Esophagus (tissue), 2 donors: ENCODE results near the gene SELENOF. TPM values are rescaled to one million over a fixed set of nuclear protein-coding genes. Genes with fewer than 3 reads are reported as not detected.
A peak's percentile ranks its signal among the peaks of the same experiment; 100 is the strongest.

Experiments used
- H3K27ac ChIP-seq, 2 donors: one replicate each; pipeline ENCODE4 v1.5.1; 2013; ENCODE audit warnings: low read depth in 2 of 2, mild to moderate bottlenecking in 2 of 2, inconsistent platforms in 1 of 2, low read length in 1 of 2, moderate library complexity in 1 of 2
- H3K27me3 ChIP-seq, 2 donors: one replicate each; pipeline ENCODE4 v1.6.1; 2013; ENCODE audit warnings: low read length in 2 of 2, control low read depth in 1 of 2, mild to moderate bottlenecking in 1 of 2; ENCODE audit not compliant: insufficient read depth in 2 of 2, control insufficient read depth in 1 of 2
- H3K36me3 ChIP-seq, 2 donors: one replicate each; pipeline ENCODE4 v1.6.1; 2013; ENCODE audit warnings: low read length in 1 of 2; ENCODE audit not compliant: control insufficient read depth in 2 of 2, insufficient read depth in 2 of 2
- H3K4me1 ChIP-seq, 2 donors: one replicate each; pipeline ENCODE4 v1.6.1; 2013; ENCODE audit warnings: low read length in 1 of 2; ENCODE audit not compliant: control insufficient read depth in 2 of 2, insufficient read depth in 2 of 2
- H3K4me3 ChIP-seq, 2 donors: one replicate each; pipeline ENCODE4 v1.5.1; 2013; ENCODE audit warnings: low read length in 2 of 2, mild to moderate bottlenecking in 2 of 2, low read depth in 1 of 2, moderate library complexity in 1 of 2
- H3K9me3 ChIP-seq, 2 donors: one replicate each; pipeline ENCODE4 v1.6.1; 2013; ENCODE audit warnings: mild to moderate bottlenecking in 2 of 2, low read depth in 1 of 2, low read length in 1 of 2, moderate library complexity in 1 of 2; ENCODE audit not compliant: control insufficient read depth in 2 of 2, insufficient read depth in 1 of 2
- WGBS, 2 donors: extraction: QIAGEN DNeasy Blood & Tissue Kit; methylation state at CpG; one replicate each; pipeline ENCODE4 v1.1.7; 2013; 5-methylcytosine and 5-hydroxymethylcytosine counted together
- polyA plus RNA-seq, 2 donors: library from polyadenylated mRNA; stranded (reverse); fragments of 200-250 nt; gene quantifications; one replicate each; pipeline ENCODE4 v1.2.3, GENCODE V29; 2013
- donor health status: healthy with polysubstance abuse.
- donor health status: Bipolar disorder and iron deficiency.

SELENOF gene
- 10 to 100 TPM; 44.4 to 64.9 TPM for polyA plus RNA-seq

DNA sequence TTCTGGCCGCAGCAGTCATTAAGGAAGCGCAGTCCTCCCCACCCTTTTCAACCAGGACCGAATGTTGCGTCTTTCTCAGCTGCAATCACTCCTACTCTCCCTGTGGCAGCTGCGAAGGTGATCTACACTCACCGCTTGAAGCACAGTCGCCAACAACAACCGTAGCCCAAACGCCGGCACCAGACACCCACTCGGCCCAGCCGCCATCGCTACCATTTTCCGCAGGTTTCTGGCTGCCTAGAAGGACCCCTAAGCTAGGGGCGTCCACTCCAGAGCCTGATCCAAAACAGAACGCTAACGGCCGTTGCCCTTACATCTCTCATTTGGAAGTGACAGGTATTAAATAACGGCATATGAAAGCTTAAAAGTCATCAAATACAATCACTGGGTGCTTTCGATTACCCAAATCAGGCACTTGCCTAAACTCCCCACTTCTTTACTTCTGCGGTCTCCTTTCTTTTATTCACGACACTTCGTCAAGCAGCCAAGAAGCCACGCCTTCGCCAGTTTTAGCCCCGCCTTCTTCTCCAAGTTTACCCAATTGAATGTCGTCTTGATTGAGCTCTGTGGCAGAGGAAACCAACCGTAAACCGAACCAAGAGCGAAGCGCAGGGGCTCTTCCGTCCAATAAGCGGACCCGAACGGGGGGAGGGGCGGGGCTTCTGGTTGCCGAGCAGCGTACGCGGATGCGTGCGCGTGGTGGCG, at the start of gene SELENOF:
Gene SELENOF (minus strand): TSS at position 231 of the 705 bp plus-strand sequence. CDS start 15 bp downstream, at position 216.
- Histone ChIP-seq H3K27ac (peak within 1 kb of the TSS; percentile 91 to 93), H3K36me3 (no peaks in the 10 kb centered on the region), H3K4me1 (peaks cover 0 to 3% of the 10 kb centered on the region in 2 donors), H3K4me3 (peak within 1 kb of the TSS; percentile 96 to 99), H3K27me3 (no peaks in the 10 kb centered on the region), H3K9me3 (no peaks in the 10 kb centered on the region)
- WGBS, 2 donors: 0 to 1% methylated on average over 44 of the region's 44 CpGs

- Histone ChIP-seq H3K27me3 (no peaks in the 10 kb centered on the region), H3K4me1 (no peaks in the 10 kb centered on the region), H3K4me3 (no peak overlapping the region), H3K27ac (no peak overlapping the region), H3K9me3 (no peaks in the 10 kb centered on the region), H3K36me3 (no peaks in the 10 kb centered on the region)
These were observed 46.6 kb upstream of the SELENOF start for GRCh38 chr1:86960548-86960947.

- Histone ChIP-seq H3K27me3 (no peaks in the 10 kb centered on the region), H3K4me1 (no peaks in the 10 kb centered on the region), H3K36me3 (no peaks in the 10 kb centered on the region), H3K4me3 (no peak overlapping the region), H3K27ac (no peak overlapping the region), H3K9me3 (no peaks in the 10 kb centered on the region)
These were observed 43.3 kb upstream of the SELENOF start for GRCh38 chr1:86957221-86957620.

- Histone ChIP-seq H3K4me3 (no peak overlapping the region), H3K27me3 (no peaks in the 10 kb centered on the region), H3K9me3 (no peaks in the 10 kb centered on the region)
These were observed 42.3 kb upstream of the SELENOF start for GRCh38 chr1:86956221-86956620.

DNA sequence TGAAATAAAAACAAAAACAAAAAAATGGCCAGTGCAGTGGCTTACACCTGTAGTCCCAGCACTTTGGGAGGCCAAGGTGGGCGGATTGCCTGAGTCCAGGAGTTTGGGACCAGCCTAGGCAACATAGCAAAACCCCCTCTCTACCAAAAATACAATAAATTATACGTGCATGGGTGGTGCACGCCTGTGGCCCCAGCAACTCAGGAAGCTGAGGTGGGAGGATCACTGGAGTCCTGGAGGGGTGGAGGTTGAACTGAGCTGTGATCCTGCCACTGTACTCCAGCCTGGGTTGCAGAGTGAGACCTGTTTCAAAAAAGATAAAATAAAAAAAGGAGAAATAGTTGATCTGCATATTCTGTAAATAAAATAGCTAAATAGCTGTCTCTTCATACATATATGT, 41.8 kb upstream of the SELENOF start:
- H3K4me3 ChIP-seq: no peak overlapping the region
- H3K9me3 ChIP-seq: no peaks in the 10 kb centered on the region
- 89 to 91% methylated on average over 3 of the region's 3 CpGs for WGBS, 2 donors
- no peaks in the 10 kb centered on the region for H3K27me3 ChIP-seq
- no peaks in the 10 kb centered on the region for H3K4me1 ChIP-seq
- H3K27ac ChIP-seq: no peak overlapping the region
- no peaks in the 10 kb centered on the region for H3K36me3 ChIP-seq

More at GRCh38 chr1:86956221-86956620, 42.3 kb upstream of the SELENOF start:
- H3K36me3 ChIP-seq: no peaks in the 10 kb centered on the region
- no peaks in the 10 kb centered on the region for H3K4me1 ChIP-seq
- H3K27ac ChIP-seq: no peak overlapping the region

DNA sequence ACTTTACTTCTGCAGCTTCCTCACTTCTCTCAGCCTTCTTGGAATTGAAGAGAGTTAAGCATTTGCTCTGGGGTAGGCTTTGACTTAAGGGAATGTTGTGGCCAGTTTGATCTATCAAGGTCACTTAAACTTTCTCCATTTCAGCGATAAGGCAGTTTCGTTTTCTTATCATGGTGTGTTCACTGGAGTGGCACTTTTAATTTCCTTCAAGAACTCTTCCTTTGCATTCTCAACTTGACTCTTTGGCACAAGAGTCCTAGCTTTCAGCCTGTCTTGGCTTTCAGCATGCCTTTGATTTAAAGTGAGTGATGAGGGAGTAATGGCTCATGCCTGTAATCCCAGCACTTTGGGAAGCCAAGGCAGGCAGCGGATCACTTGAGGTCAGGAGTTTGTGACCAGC, 39.2 kb upstream of the SELENOF start:
- no peaks in the 10 kb centered on the region for H3K27me3 ChIP-seq
- H3K4me1 ChIP-seq: no peaks in the 10 kb centered on the region

DNA sequence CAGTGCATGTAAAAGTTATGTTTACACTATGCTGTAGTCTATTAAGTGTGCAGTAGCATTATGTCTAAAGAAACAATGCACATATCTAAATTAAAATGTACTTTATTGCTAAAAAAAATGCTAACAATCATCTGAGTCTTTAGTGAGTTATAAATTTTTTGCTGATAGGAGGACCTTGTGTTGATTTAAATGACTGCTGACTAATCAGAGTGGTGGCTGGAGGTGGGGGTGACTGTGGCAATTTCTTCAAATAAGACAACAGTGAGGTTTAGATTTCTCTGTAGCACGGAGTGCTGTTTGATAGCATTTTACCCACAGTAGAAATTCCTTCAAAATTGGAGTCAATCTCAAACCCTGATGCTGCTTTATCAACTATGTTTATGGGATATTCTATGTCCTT, 37.5 kb upstream of the SELENOF start:
- Histone ChIP-seq H3K36me3 (no peaks in the 10 kb centered on the region), H3K27me3 (no peaks in the 10 kb centered on the region), H3K9me3 (no peaks in the 10 kb centered on the region), H3K4me3 (no peak overlapping the region), H3K27ac (no peak overlapping the region), H3K4me1 (no peaks in the 10 kb centered on the region)
- WGBS, 2 donors: 89 to 91% methylated on average over 1 of the region's 1 CpG

More for the DNA sequence above, 39.2 kb upstream of the SELENOF start:
- H3K9me3 ChIP-seq: no peaks in the 10 kb centered on the region
- H3K27ac ChIP-seq: no peak overlapping the region
- H3K4me3 ChIP-seq: no peak overlapping the region
- H3K36me3 ChIP-seq: no peaks in the 10 kb centered on the region
- WGBS, 2 donors: 67 to 75% methylated on average over 3 of the region's 3 CpGs

GRCh38 chr1:86950712-86951419, 36.9 kb upstream of the SELENOF start:
- H3K36me3 ChIP-seq: no peaks in the 10 kb centered on the region
- H3K27me3 ChIP-seq: no peaks in the 10 kb centered on the region
- no peaks in the 10 kb centered on the region for H3K4me1 ChIP-seq
- H3K4me3 ChIP-seq: no peak overlapping the region
- 92 to 93% methylated on average over 5 of the region's 5 CpGs for WGBS, 2 donors
- H3K9me3 ChIP-seq: no peaks in the 10 kb centered on the region
- H3K27ac ChIP-seq: no peak overlapping the region

GRCh38 chr1:86948212-86948611, 34.3 kb upstream of the SELENOF start:
- H3K4me1 ChIP-seq: no peaks in the 10 kb centered on the region
- H3K9me3 ChIP-seq: no peaks in the 10 kb centered on the region
- H3K36me3 ChIP-seq: no peaks in the 10 kb centered on the region
- H3K4me3 ChIP-seq: no peak overlapping the region
- no peak overlapping the region for H3K27ac ChIP-seq
- H3K27me3 ChIP-seq: no peaks in the 10 kb centered on the region
- 80 to 81% methylated on average over 5 of the region's 5 CpGs for WGBS, 2 donors

DNA sequence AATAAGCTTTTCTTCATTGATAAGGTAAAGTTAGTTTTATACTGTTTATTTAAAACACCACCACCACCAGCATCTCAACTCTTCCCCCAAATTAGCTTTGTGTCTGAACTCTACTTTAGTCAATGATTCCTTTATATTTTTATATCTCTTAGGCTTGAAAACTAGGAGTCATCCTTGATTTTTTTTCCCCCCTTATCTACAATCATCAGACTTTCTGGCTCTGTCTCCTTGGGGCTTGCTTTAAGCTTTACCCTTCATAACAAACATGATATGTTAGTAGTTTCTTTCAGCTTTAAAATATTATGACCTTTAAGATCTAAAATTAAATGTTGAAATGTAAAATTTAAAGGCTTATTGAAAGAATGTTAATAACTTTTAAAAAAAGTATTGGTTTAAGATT, 28.8 kb upstream of the SELENOF start:
- no peaks in the 10 kb centered on the region for H3K9me3 ChIP-seq
- no peaks in the 10 kb centered on the region for H3K4me1 ChIP-seq
- no peak overlapping the region for H3K27ac ChIP-seq
- no peak overlapping the region for H3K4me3 ChIP-seq
- H3K27me3 ChIP-seq: no peaks in the 10 kb centered on the region
- no peaks in the 10 kb centered on the region for H3K36me3 ChIP-seq
